A172 (cell line): ENCODE measurements around the gene TMEM221. TPM values are rescaled to one million over a fixed set of nuclear protein-coding genes. Genes with fewer than 3 reads are reported as not detected.
"Not testable (repeated sequence)": the region's sequence is repeated elsewhere in the genome, so short reads cannot be mapped to it uniquely, and the experiment has no call there.

Experiments
- DNase-seq: peaks from one replicate; pipeline ENCODE4 v3.0.0-alpha.2; 2015; ENCODE audit warnings: low spot score
- total RNA-seq: library from RNA; depleted of rRNA; stranded (reverse); fragments of >200 nt; shearing (Covaris generic); gene quantifications from 2 replicates; pipeline ENCODE4 v1.2.3, GENCODE V29; 2014; rRNA removed

TMEM221 gene
- total RNA-seq, result 0.07 TPM in 1 of 2 replicates, not detected in the other

DNA sequence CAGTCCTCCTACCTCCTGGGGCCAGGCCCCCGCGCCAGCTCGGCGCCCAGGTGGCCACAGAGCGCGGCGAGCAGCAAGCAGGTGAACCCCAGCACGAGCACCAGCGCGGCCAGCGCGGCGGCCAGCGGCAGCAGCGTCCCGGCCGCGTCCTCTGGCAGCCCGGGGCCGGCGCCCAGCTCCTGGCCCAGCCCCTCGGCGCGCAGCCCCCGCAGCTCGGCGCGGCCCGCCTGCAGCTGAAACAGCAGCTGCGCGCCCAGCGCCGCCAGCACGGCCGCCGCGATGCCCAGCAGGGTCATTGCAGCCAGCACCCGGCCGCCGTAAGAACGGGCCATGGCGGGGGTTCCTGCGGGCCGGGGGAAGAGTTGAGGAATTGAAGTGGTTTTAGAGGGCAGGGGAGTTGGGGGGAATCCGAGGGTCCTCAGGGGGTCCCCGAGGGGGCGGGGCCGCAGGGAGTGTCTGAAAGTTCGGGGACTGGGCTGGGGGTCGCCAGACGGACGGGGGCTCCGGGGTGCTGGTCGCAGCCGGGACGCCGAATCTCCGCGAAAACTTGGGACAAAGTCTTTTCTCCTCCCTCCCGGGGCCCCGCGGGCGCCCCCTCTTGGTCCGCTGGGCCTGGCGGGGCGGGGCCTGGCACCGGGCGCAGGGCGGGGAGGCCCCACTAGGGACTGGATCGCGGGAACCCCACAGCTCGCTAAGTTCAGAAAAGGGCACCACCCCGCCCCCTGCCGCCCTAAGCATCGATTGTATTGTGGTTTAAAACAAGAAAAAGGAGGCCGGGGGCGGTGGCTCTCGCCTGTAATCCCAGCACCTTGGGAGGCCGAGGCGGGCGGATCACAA, at the start of gene TMEM221:
TSS of gene TMEM221 (minus strand) at position 538 of the 837 bp plus-strand sequence. CDS start at position 332, 206 bp downstream.
- DNase-seq, result no peak

DNA sequence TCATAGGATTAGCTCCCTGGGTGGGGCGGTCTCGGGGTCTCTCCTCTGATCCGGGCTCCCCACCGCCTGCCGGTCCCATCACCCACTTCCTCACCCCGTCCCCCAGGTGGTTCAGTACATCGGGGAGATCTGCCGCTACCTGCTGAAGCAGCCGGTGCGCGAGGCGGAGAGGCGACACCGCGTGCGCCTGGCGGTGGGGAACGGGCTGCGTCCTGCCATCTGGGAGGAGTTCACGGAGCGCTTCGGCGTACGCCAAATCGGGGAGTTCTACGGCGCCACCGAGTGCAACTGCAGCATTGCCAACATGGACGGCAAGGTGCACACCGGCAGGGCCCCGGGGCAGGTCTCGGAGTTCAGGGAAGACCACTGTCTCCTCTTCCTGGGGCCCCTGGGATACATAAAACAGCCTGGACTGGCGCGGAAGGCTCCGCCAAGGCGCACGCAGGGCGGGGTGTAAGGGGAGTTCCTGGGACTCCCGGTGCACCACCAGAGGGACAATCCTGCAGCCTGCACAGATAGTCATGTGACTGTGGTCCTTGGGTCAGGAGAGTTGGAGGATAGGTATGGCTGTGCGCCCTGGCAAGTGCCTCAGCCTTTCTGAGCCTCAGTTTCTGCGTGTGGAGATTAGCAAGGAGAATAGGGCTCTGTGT, 48.8 kb upstream of the TMEM221 start:
- no peak for DNase-seq

- peak; percentile 69 for DNase-seq
These were observed 48.0 kb upstream of the TMEM221 start for GRCh38 chr19:17496337-17496997.

GRCh38 chr19:17495639-17496296, 47.3 kb upstream of the TMEM221 start:
- DNase-seq, result no peak

- no peak for DNase-seq
These were observed 42.8 kb upstream of the TMEM221 start for GRCh38 chr19:17491287-17491686.

GRCh38 chr19:17490411-17490810, 41.9 kb upstream of the TMEM221 start:
- DNase-seq, result no peak

DNA sequence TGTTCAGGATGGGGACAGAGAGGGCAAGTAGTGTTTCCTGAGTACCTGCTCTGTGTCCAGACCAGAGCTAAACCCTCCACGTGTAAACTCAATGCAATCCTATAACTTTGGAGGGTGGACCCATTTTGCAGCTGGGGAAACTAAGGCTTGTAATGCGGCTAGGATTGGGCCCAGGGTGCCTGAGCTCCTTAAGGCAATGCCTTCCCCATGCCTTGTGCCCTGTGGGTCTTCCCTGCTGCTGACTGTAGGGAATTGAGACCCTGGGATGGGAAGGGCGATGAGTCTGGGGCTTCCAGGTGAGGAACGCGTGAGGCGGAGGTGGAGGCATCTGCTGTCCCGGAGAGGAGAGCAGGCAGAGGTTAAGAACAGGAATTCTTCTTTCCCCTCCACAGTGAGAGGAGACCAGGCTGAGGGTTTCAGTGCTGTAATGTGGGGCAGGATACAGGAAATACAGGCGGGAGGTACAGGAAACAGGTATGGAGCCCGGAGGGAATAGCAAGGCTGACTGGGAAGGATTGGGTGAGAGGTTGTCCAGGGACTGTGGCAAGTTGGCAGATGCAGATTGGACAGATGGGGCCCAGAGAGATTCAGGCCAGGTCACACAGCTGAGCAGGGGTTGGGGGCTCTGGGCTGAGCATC, 41.0 kb upstream of the TMEM221 start:
- no peak for DNase-seq

- peak; percentile 46 for DNase-seq
These were observed 40.3 kb upstream of the TMEM221 start for GRCh38 chr19:17488593-17489391.

DNA sequence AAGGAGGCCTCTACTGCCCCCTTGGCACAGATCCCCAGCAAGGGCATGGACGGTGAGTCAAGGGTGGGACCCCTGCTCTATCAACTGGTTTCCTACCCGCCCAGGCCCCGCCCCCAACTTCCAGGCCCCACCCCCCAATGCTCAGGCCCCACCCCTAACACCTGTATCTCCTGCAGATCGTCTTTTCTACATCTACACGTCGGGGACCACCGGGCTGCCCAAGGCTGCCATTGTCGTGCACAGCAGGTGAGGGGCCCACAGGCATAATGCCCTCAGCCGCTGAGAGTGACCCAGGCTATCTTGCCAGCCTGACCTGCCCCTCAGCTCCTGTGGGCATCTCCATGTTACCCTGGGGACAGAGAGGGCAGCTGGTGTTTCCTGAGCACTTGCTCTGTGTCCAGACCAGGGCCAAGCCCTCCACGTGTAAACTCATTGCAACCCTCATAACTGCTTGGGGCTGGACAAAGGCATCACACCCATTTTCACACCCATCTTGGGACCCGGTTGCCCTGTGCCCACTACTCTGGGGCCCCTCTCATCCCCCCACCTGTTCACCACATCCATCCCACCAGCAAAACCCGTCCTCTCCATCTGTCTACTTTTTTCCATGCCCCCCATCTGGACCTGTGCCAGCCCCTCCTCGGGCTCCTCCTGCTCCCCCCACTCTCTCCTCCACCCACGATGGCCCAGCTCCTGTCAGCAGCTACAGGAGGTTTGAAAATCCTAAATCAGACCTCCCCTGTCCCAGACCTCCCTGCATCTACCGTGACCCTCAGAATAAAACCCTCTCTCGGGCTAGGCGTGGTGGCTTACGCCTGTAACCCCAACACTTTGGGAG, 39.0 kb upstream of the TMEM221 start:
- no peak for DNase-seq

GRCh38 chr19:17486545-17487240, 38.2 kb upstream of the TMEM221 start:
- no peak for DNase-seq

DNA sequence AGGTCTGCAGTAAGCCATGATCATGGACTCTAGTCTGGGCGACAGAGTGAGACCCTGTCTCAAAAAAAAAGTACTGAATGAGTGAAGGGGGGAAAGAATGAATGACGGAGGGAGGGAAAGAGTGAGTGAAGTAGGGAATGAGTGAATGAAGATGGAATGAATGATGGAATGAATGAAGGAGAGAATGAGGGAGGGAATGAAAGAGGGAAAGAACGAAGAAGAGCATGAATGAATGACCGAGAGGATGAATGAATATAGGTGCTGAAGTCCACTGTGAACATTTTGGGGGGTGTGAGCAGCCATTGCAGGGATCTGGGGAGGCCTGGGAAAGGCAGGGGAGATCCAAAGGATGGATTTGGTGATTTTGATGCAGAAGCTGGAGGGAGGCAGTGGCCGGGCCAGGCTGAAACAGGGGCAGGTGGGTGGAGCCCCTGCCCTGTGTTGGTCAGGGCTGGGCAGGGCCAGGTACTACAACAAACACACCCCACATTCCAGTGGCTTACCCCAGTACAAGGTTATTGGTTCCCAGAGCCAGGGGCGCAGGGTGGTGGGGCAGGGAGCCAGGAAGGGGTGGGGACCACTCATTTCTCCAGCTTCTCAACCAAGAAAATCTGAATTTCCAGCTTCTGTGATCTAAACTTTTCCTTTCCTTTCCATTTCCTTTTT, 36.2 kb upstream of the TMEM221 start:
- no peak for DNase-seq

DNA sequence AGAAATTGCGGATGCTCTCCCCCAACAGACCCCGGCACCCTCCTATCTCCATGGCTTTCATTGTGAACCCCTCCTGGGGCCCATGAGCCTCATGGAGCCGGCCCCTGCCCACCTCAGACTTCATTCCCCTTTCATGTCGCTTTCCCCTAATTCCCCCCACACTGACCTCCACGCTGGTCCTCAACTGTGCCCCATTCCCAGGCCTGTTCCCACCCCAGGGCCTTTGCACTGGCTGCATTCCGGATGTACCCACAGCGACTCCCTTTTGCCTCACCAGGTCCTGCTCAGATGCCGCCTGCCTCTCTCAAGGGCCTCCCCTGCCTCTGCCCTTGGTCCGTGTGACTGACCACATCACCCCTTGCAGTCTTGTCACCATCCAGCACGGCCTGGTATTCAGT, 35.1 kb upstream of the TMEM221 start:
- no peak for DNase-seq

DNA sequence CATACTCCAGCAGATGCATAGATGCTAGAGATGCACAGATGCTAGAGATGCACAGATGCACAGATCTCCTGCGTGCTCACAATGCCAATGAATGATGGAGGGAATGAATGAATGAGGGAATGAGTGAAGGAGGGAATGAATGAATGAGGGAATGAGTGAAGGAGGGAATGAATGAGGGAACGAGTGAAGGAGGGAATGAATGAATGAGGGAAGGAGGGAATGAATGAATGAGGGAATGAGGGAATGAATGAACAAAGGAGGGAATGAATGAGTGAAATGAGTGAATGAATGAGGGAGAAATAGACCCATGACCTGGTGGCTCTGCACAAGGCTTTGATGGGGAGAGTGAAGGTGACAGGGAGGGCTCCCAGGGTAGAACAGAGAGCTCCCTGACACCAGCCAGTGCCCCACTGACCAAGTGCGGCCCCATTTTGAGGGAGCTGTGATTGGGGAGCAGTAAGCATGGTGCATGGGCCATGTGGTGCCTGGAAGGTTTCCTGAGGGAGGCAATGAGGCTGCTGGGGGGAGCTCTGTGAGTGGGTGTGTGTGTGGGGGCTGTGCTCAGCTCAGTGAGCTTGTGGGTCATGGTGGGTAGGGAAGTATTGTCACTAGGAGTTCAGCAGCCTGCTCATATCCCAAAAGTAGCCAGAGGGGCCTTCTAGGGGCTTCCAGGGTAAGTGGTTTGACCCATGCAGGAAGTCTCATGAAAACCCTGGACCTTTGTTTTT, 34.6 kb upstream of the TMEM221 start:
- DNase-seq, result no peak

DNA sequence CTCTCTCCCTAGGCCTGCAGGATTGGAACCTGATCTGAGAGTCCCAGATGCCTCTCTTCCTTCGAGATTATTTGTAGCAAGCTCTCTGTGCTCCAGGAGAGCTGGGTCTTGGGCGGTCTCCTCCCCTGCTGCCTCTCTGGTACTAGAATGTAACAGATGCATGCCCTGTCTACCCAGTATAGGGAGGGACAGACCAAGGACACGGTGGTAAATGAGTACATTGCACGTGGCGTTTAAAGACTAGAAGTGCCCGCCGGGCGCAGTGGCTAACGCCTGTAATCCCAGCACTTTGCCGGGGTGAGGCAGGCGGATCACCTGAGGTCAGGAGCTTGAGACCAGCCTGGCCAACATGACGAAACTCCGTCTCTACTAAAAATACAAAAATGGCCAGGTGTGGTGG, 33.5 kb upstream of the TMEM221 start:
- no peak for DNase-seq

DNA sequence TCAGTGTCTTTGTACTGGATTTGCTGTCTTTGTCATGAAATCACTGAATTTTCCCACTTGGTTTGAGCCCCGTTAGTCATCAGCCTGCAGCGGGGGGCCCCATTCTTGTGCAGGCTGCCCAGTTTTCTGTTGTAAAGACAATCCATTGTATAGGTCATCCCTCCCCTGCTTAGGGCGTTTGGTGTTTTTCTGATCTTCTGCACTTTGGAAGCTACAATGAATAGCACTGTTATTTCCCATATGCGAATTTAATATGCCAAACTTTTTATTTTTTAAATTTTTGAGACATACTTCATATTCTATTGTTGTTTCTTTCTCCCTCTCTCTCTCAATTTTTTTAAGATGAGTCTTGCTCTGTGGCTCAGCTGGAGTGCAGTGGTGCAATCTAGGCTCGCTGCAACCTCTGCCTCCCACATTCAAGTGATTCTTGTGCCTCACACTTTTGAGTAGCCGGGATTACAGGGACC, 30.9 kb upstream of the TMEM221 start:
- DNase-seq, result peak; percentile 57

DNA sequence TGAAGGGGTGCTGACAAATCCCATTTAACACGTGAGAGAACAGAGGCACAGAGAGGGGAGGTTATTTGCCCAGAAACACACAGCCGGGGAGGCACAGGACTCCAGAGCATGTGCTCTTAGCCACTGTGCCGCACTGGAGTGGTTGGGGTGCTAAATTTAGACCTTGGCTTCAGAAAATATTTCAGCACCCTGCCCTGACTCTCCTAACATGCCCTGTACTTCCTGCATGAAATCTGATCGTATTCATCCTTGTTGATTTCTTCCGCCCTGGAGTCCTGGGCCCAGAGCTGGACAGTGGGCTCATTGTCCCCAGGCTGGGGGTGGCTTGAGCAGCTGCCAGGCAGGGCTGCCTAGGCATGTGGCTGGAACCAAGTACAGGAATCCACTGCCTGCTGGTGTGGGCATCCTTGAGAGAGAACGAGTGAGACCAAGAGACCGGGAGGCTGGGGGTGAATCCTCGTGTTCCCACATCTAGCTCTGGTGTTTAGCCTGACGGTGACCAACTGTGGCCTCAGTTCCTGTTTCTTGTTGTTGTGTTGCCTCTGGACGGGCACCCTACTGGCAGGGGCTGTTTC, 27.2 kb upstream of the TMEM221 start:
- DNase-seq, result peak; percentile 79

- not testable (repeated sequence) for DNase-seq
These were observed 26.6 kb upstream of the TMEM221 start for GRCh38 chr19:17475011-17475540.
